ENCODE measurements around the gene PIP5K1B.

PIP5K1B gene

DNA sequence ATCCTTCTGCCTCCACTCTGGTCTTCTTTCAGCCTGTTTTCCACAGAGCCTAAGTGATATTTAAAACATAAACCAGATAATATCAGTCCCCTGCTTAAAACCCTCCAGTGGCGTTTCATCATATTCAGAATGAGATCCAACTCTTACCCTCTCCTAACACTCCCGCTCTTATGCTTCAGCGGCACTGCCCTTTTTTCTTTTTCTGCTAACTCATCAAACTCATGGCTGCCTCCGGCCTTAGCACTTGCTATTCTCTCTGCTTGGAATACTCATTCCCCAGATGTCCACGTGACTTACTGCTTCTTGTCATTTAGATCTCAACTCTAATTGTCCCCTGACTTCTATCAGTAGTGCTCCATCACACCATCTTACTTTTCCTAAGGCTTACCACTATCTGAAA lies 73.6 kb downstream of the PIP5K1B start:
- no peak for TF ChIP-seq SNAI2 (CRISPR knock-in tag; IDR thresholded peaks at IDR 0.05)
- no peak for TF ChIP-seq CSRNP3 (CRISPR knock-in tag; IDR thresholded peaks at IDR 0.05)
- no peak for TF ChIP-seq ESRRG (CRISPR knock-in tag; IDR thresholded peaks at IDR 0.05)
- TF ChIP-seq, protein P1, sequence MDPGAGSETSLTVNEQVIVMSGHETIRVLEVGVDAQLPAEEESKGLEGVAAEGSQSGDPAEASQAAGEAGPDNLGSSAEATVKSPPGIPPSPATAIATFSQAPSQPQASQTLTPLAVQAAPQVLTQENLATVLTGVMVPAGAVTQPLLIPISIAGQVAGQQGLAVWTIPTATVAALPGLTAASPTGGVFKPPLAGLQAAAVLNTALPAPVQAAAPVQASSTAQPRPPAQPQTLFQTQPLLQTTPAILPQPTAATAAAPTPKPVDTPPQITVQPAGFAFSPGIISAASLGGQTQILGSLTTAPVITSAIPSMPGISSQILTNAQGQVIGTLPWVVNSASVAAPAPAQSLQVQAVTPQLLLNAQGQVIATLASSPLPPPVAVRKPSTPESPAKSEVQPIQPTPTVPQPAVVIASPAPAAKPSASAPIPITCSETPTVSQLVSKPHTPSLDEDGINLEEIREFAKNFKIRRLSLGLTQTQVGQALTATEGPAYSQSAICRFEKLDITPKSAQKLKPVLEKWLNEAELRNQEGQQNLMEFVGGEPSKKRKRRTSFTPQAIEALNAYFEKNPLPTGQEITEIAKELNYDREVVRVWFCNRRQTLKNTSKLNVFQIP (CRISPR knock-in tag; IDR thresholded peaks at IDR 0.05; ENCODE audit: borderline replicate concordance, low read depth), result no peak
- no peak for TF ChIP-seq TOX (CRISPR knock-in tag; IDR thresholded peaks at IDR 0.05; ENCODE audit: borderline replicate concordance)
- no peak for TF ChIP-seq PPARA (CRISPR knock-in tag; IDR thresholded peaks at IDR 0.05; ENCODE audit: borderline replicate concordance)
- TF ChIP-seq ZNF565 (CRISPR knock-in tag; conservative IDR thresholded peaks at IDR 0.05; ENCODE audit: low read depth), result no peak
- TF ChIP-seq ARNTL (CRISPR knock-in tag; IDR thresholded peaks at IDR 0.05; ENCODE audit: borderline replicate concordance, low read depth), result no peak
- no peak for TF ChIP-seq TCF4 (CRISPR knock-in tag; IDR thresholded peaks at IDR 0.05; ENCODE audit: borderline replicate concordance)
- no peak for TF ChIP-seq ZFP3 (CRISPR knock-in tag; IDR thresholded peaks at IDR 0.05)

GRCh38 chr9:68779558-68780379 lies 74.7 kb downstream of the PIP5K1B start:
- TF ChIP-seq, protein P1 (CRISPR knock-in tag; IDR thresholded peaks at IDR 0.05; ENCODE audit: borderline replicate concordance, low read depth), result no peak
- TF ChIP-seq ISL1 (CRISPR knock-in tag; IDR thresholded peaks at IDR 0.05) (no peak), GLIS3 (CRISPR knock-in tag; IDR thresholded peaks at IDR 0.05) (no peak), RARB (CRISPR knock-in tag; IDR thresholded peaks at IDR 0.05) (no peak), ZNF70 (CRISPR knock-in tag; IDR thresholded peaks at IDR 0.05) (no peak), ZNF8 (CRISPR knock-in tag; IDR thresholded peaks at IDR 0.05) (no peak), TOX (CRISPR knock-in tag; IDR thresholded peaks at IDR 0.05; ENCODE audit: borderline replicate concordance) (no peak), TCF4 (CRISPR knock-in tag; IDR thresholded peaks at IDR 0.05; ENCODE audit: borderline replicate concordance) (no peak), ARNTL (CRISPR knock-in tag; IDR thresholded peaks at IDR 0.05; ENCODE audit: borderline replicate concordance, low read depth) (no peak), OSR1 (CRISPR knock-in tag; IDR thresholded peaks at IDR 0.05) (no peak), ZFP3 (CRISPR knock-in tag; IDR thresholded peaks at IDR 0.05) (no peak), CREB5 (CRISPR knock-in tag; IDR thresholded peaks at IDR 0.05; ENCODE audit: low read depth) (no peak), ZNF565 (CRISPR knock-in tag; conservative IDR thresholded peaks at IDR 0.05; ENCODE audit: low read depth) (no peak), CSDC2 (CRISPR knock-in tag; IDR thresholded peaks at IDR 0.05) (no peak), ESRRG (CRISPR knock-in tag; IDR thresholded peaks at IDR 0.05) (no peak)
- ATAC-seq, result peak; percentile 93

More for the DNA sequence above, 73.6 kb downstream of the PIP5K1B start:
- ATAC-seq, result no peak

GRCh38 chr9:68780380-68780712 lies 75.3 kb downstream of the PIP5K1B start:
- peak; percentile 5; the same call in 2 of the 3 replicates for ATAC-seq

More at GRCh38 chr9:68780380-68780712, 75.3 kb downstream of the PIP5K1B start:
- TF ChIP-seq ZNF8 (CRISPR knock-in tag; IDR thresholded peaks at IDR 0.05) (no peak), TSHZ2 (CRISPR knock-in tag; IDR thresholded peaks at IDR 0.05) (no peak), CREB5 (CRISPR knock-in tag; IDR thresholded peaks at IDR 0.05; ENCODE audit: low read depth) (no peak), GLIS3 (CRISPR knock-in tag; IDR thresholded peaks at IDR 0.05) (no peak), TCF4 (CRISPR knock-in tag; IDR thresholded peaks at IDR 0.05; ENCODE audit: borderline replicate concordance) (no peak), TOX (CRISPR knock-in tag; IDR thresholded peaks at IDR 0.05; ENCODE audit: borderline replicate concordance) (no peak), ARNTL (CRISPR knock-in tag; IDR thresholded peaks at IDR 0.05; ENCODE audit: borderline replicate concordance, low read depth) (no peak), SNAI2 (CRISPR knock-in tag; IDR thresholded peaks at IDR 0.05) (no peak), OSR1 (CRISPR knock-in tag; IDR thresholded peaks at IDR 0.05) (no peak), ZNF70 (CRISPR knock-in tag; IDR thresholded peaks at IDR 0.05) (no peak), BACH2 (CRISPR knock-in tag; IDR thresholded peaks at IDR 0.05; ENCODE audit: borderline replicate concordance) (no peak), RARB (CRISPR knock-in tag; IDR thresholded peaks at IDR 0.05) (no peak), ZFP3 (CRISPR knock-in tag; IDR thresholded peaks at IDR 0.05) (no peak), PPARA (CRISPR knock-in tag; IDR thresholded peaks at IDR 0.05; ENCODE audit: borderline replicate concordance) (no peak), ZNF565 (CRISPR knock-in tag; conservative IDR thresholded peaks at IDR 0.05; ENCODE audit: low read depth) (no peak)
- TF ChIP-seq, protein P1 (CRISPR knock-in tag; IDR thresholded peaks at IDR 0.05; ENCODE audit: borderline replicate concordance, low read depth), result no peak

Data from SK-N-SH treated with all-trans-retinoic acid at 6 μM for 48 hours (cell line).